CD4-positive, alpha-beta T cell treated with Interleukin-6 at 100 ng/mL for 8 hours (primary cell): ENCODE results near the gene PIK3CD.
"Not testable (repeated sequence)": the region's sequence is repeated elsewhere in the genome, so short reads cannot be mapped to it uniquely, and the experiment has no call there.

Source experiments
- DNase-seq: peaks from one replicate; pipeline ENCODE4 v3.0.0-alpha.2; 2020; ENCODE audit warnings: mixed read lengths, low spot score

The PIK3CD gene

DNA sequence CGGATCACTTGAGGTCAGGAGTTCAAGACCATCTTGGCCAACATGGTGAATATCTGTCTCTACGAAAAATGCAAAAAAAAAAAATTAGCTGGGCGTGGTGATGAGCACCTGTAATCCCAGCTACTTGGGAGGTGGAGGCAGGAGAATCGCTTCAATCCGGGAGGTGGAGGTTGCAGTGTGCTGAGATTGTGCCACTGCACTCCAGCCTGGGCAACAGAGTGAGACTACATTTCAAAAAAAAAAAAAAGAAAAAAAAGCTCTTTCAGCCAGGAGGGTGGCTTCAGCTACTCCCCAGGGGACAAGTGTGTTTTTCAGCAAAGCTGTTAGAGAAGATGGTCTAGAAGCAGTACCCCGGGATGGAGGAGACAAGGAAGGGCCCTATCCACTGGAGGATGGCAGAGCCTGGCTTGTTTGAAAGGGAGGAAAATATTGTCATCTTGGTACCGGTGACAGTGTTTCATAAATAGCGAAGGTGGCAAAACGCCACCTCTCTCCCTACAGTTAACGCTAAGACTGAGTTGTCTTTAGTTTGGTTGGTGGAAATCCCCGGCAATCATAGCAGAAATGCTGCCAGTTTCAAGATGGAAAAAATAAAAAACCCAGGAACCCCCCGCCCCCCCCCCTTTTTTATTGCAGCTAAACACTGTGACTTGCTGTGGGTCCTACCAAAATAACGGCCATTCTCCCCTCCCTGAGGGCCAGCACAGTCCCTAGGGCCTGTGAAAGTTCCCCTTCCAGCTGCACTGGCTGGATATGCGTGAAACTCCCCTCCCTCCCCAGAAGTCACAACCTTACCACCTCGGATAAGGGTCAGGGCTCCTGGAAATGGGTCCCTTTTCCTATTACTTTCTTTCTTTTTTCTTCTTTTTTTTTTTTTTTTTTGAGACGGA lies 3.5 kb downstream of the PIK3CD start:
- DNase-seq, result peak; percentile 56

DNA sequence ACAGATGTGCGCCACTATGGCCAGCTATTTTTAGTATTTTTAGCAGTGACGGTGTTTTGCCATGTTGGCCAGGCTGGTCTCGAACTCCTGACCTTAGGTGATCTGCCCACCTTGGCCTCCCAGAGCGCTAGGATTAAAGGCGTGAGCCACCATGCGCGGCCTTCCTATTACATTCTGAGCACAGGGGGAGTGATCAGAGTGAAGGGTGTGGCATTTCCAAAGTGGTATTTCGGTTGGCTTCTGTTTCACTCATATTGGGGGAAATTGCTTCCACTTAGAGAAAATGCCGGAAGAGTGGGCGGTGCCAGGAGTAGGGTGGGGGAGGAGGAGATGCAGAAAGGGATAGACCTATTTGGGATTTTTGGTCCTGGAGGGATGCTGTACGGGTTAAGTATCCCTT lies 4.3 kb downstream of the PIK3CD start:
- DNase-seq, result no peak

DNA sequence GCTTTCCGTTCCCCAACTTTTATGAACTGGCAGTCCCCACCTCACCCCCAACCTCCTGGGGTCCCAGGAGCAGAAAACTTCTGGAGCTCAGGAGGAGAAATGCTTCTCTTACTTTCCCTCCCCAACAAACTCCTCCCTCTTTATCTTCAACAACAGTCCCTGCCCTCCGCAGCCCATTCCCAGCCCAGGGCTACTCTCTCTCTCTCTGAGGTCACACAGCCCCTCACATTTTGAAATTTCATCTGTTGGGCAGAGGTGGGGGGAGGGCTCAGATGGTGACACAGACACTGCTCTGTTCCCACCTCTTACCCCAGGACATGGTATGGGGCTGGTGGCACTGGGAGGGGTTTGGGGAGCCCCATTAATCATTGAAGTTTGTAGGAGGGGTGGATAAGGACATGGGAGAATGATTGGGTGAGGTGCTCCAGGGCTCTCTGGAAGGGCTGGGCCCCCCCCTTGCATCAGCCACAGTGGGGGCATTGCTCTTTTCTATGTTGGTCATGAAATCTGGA lies 6.0 kb downstream of the PIK3CD start:
- DNase-seq, result no peak

DNA sequence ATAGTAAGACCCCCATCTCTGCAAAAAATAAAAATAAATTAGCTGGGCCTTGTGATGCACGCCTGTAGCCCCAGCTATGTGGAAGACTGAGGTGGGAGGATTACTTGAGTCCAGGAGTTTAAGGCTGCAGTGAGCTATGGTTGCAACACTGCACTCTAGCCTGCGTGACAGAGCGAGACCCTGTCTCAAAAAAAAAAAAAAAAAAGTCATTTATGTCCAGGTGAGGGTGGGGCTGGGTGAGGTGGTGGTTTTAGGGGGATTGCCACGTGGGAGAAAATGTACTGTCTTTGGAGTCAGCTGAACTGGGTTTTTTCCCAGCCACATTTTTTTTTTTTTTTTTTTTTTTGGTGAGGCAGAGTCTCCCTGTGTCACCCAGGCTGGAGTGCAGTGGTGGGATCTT lies 6.7 kb downstream of the PIK3CD start:
- no peak for DNase-seq

DNA sequence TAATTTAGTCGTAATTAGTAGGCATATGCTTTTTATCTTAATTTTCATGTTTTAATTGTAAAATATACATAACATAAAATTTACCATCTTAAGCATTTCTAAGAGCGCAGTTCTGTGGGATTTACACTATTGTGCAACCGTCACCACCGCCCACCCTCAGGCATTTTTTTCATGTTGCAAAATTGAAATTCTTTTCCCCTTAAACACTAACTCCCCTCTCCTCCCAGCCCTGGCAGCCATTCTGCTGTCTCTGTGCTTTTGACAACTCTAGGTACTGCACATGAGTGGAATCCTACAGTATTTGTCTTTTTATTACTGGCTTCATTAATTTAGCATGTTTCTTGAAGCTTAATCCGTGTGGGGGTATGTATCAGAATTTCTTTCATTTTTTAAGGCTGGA lies 7.8 kb downstream of the PIK3CD start:
- no peak for DNase-seq

DNA sequence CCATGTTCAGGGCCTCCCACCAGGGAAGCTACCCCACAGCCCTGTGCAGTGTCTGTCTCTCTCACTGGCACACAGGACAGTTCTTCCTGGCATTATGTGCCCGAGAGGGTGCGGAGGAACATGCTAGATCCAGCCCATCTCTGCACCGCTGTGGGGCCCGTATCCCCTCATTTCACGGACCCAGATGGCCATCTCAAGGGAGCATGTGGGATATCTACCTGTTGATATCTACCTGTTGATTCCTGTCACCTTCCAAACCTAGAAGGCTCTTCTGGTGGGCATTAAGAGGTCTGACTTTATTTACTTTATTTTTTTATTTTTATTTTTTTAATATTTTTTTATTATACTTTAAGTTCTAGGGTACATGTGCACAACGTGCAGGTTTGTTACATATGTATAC lies 11.7 kb downstream of the PIK3CD start:
- no peak for DNase-seq

DNA sequence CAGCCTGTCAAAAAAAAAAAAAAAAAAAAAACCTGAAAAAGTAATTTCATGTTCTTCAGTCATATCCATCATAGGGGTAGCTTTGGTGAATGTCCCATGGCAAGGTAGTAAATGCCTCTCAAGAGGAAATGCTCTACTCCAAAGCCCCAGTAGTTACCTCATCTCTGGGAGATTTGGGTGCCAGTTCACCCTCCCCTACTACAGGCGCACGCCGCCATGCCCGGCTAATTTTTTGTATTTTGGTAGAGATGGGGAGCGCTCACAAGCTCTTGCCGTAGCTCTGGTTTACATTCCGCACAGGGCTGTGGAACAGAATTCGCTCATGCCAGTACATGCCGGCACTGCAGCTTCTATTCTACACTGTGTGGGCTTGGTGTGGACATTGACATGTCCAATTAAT lies 13.7 kb downstream of the PIK3CD start:
- no peak for DNase-seq

DNA sequence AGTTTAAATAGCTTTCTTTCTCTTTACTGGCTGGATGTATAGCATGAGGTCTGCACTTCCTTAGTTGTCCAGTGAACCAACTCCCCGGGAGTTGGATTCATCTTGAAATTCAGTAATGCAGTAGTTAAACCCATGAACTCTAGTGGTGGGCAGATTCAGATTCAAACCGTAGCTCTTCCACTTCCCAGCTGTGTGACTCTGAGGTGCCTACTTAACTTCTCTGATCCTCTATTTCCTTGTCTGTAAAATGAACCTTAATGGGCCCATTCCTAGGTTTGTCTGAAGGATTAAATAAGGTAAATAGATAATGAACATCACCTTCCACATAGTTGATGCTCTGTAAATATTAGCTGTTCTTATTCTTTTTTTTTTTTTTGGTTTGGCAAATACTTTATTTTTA lies 16.5 kb downstream of the PIK3CD start:
- no peak for DNase-seq

DNA sequence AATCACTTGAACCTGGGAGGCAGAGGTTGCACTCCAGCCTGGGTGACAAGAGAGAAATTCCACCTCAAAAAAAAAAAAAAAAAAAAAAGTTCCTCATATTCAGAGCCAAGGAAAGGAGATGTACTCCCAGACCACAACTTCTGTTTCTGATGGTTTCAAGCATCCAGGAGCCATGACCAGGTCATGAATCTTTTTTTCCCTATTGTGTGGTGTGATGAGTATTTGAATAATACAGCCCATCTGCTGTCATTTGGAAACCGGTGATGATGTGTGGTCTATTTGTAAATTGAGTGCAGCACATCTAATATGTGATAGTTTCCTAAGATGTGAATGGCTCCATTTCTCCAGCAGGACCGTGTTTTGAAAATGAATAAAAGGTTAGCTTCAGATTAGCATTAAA lies 18.6 kb downstream of the PIK3CD start:
- DNase-seq, result no peak

DNA sequence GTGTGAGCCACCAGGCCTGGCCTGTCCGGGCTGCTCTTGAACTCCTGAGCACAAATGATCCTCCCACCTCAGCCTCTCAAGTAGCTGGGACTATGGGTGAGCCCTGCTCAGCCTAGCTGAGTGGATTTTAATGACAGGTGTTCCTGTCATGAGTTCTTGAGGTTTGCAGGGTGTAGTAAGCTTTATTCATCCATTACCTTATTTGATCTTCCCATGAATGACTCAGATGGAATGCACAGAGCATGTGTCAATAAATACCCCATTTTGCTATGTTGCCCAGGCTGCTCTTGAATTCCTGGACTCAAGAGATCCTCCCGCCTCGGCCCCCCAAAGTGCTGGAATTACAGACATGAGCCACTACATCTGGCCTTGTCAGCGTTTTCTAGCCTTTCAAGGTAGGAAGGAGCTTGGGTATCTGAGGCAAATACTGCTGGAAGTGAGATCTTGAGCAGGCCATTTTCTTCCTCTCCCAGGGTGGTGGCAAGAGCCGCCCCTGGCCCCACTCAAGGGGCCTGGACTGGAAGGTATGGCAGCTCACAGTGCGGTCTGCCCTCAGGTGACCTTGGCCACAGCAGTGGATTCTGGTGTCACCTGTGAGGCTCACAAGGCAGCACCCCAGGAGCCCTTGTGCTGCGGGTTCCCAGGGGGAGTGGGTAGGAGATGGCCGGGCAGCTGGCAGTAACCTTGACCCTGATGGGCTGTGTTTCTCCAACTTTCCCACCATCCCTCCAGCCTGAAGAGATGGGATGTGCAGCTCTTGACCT lies 20.0 kb downstream of the PIK3CD start:
- no peak for DNase-seq

DNA sequence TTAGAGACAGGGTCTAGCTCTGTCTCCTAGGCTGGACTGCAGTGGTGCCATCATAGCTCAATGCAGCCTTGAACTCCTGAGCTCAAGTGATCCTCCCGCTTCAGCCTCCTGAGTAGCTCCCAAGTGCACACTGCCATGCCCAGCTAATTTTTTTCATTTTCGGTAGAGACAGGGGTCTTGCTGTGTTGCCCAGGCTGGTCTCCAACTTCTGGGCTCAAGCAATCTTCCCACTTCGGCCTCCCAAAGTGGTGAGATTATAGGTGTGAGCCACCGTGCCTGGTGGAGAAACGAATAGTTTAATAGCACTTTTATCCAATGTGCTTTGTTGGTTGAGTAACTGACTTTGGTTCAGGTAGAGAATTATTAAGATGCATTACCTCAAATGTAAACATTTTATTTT lies 20.9 kb downstream of the PIK3CD start:
- no peak for DNase-seq

DNA sequence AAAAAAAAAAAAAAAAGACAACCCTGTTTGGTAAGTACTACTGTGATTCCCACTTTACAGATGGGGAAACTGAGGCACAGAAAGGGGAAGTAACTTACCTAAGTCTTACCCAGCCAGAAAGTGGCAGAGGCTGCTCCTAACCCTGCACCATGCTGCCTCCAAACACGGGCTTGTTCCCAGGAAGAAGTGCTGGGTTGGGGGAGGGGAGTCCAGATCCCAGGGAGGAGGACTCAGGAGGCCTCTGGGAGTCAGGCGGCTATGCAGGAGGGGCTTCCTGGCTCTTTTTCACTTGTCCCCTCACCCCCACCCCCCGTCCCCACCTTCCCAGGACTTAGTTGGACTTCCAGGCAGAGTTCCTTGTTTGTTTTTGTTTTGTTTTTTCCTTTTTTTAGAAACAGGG lies 23.9 kb downstream of the PIK3CD start:
- DNase-seq, result no peak

DNA sequence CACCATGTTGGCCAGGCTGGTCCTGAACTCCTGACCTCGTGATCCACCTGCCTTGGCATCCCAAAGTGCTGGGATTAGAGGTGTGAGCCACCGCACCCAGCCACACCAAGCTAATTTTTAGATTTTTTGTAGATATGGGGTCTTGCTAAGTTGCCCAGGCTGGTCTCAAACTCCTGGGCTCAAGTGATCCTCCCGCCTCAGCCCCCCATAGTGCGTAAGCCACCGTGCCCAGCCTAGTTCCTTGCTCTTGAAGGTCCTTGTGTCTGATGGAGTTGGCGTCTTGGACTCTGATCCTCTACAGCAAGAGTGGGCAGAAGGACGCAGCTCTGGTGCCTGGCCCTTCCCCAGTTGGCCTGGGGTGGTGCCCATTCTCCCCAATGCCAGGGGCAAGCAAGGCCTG lies 24.6 kb downstream of the PIK3CD start:
- not testable (repeated sequence) for DNase-seq

DNA sequence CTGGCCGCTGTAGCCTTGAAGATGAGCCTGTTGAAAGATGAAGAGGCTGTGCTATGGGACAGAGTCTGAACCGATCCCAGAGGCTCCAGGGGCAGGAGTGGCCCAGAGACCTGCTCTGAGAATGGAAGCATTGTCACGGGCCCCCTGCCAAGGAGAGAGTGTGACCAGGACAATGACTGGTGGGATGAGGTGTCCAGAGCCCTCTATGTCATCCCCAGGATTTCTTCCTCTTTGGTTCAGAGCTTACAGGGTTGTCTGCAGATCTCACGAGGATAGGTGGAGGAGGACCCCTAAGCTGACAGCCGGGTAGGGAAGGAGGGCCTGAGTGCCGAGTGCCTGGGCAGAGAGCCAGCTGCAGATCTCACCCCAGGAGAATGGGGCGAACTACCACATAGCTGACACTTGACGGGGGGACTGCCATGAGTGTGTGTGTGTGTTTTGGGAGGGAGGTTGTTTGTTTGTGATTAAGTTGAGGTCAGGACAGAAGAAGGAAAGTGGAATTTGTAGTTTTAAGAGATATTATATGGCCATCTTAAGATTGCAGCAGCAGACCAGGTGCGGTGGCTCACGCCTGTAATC lies 25.4 kb downstream of the PIK3CD start:
- DNase-seq, result no peak

DNA sequence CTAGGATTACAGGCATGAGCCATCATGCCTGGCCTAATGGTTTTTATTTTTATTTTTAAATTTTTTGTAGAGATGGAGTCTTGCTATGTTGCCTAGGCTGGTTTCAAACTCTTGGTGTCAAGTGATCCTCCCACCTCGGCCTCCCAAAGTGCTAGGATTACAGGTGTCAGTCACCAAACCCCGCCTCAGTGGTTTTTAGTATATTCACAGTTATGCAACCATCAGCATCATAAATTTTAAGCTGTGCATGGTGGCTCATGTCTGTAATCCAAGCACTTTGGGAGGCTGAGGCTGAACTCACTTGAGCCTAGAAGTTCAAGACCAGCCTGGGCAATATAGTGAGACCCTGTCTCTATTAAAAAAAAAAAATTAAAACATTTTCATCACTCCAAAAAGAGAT lies 28.6 kb downstream of the PIK3CD start:
- no peak for DNase-seq

DNA sequence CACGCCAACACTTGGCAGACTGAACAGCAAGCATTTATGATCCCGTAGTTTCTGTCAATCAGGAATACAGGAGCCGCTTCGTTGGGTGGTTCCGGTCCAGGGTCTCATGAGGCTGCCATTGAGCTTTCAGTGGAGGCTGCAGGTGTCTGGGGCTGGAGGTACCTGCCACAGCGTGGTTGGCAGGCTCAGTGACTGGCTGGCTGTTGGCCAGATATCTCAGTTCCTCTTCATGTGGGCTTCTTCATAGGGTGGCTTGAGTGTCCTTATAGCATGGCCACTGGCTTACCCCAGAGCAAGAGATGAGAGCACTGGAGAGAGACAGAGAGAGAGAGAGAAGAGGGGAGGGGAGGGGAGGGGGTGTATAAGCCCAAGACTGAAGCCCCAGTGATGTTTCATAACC lies 29.3 kb downstream of the PIK3CD start:
- DNase-seq, result no peak

DNA sequence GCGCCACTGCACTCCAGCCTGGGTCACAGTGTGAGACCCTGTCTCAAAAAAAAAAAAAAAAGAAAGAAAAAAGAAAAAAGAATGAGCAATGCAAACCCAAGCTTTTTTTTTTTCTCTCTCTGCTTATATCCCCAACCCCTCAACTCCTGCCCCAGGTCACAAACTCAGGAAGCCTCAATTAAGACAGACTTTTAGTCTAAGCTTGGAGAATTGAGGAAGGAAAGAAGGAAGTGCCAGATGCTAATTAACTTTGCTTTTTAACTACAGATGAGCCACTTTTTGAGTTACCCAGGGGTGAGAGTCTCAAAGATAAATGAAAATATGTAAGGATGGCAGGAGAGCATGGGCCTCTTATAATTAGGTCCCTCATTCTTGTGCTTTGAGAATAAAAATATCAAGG lies 33.3 kb downstream of the PIK3CD start:
- DNase-seq, result no peak

DNA sequence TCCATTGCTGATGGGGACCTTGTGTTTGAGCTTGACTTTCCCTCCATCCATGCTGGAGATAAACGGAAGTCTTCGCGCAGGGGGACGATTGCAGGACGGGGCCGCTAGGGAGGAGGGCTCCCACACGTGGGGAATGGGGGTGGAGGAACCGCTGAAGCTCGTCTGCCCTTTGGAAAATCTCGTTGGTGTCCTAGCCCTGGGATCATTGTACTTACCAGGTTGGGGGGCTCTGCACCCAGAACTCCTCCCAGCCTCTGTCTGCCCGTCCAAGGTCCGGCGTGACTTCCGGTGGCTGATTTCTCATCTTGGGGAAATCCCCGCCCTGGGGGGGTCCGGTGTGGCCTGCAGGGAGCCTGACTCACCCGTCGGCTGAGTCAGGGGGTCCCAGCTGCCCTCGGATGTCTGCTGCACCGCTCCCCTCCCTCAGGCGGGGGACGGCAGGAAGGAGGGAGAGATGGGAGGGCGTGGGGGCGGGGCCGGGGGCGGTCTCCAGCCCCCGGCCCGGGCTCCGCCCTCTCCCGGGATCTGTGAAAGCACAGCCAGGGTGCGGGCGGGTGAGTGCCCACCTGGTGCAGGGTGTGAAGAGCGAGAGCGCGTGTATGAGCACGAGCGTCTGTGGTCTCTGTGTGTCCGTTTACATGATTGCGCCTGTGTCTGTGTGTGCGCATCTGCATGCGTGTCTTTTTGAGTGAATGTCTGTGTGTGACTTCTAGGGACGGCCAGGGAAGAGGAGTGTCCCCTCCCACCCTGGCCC lies 35.8 kb downstream of the PIK3CD start:
- DNase-seq, result peak; percentile 59

DNA sequence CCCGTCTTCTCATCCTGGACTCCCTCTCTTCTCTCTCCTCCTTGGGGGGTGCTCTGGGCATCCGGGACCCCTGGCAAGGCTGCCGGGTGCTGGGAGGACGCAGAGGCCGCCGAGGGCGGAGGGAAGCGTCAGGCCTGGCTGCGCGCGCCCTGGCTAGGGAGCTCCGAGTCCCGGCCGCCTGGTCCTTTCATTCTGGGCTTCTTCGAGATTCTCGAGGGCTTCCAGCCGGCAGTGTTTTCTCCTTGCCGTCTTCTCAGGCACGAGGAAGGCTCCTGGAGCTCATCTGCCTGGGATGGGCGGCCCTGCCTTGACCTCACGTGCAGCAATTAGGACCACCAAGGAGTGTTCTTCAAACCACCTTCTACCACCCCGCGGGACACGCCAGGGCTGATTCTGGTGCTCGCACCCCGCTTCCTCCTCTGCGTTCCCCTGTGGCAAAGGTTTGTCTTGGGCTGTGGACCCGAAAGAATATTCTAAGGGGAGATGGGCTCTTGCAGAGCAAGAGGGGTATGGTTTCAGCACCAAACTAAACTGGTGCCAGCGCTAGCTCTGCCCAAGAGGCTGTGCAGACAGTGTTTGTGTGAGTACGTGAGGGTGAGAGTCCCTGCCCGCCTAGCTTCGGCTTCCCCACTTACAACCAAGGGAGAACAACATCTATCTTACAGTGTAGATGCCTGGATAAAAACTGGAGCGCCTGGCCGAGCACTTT lies 36.5 kb downstream of the PIK3CD start:
- DNase-seq, result no peak

DNA sequence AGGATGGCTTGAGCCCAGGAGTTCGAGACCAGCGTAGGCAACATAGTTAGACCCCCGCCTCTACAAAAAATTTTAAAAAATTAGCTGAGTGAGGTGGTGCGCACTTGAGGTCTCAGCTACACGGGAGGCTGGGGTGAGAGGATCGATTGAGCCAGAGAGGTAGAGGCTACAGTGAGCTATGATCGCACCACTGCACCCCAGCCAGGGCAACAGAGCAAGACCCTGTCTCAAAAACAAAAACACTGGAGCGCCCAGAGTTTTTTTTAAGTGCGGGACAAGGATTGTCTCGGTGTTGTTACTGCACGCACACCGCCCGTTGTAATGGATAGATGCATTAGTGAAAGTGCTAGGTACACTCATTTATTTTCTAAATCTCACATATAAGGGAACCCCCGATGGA lies 37.1 kb downstream of the PIK3CD start:
- no peak for DNase-seq

DNA sequence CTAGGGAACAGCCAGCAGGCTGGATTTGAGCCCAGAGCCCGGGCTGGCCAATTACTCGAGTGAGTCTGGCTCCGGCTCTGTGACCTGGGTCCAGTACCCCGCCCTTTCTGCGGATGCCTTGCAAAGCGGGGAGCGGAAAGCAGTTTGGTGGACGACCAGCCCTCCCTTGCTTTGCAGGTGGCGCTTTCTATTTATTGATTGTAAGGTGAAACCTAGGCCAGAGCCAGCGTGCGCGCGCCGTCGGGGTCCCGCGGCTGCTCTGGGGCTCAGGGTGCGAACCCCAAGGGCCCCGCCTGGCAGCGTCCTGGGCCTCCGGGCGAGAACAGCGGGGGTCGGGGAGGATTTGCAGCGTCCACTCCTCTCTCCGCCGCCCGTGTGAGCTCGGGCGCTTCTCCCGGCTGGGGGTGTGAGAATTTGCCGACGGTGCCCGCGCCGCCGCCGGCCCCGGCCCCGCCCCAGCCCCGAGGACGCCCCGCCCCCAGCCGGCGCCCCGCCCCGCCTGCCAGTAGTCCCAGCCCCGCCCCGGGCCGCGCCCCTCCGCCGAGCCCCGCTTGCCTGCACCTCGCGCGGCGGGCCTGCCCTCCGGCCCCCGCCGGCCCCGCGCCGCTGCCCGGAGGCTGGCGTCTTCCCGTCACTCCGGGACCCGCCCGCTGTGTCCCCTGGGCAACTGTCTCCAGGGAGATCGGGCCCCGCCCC lies 37.6 kb downstream of the PIK3CD start:
- peak; percentile 81 for DNase-seq
